ENCODE data around the gene NLK. TPM values are rescaled to one million over a fixed set of nuclear protein-coding genes. Genes with fewer than 3 reads are reported as not detected.
"Not testable (repeated sequence)": the region's sequence is repeated elsewhere in the genome, so short reads cannot be mapped to it uniquely, and the experiment has no call there.

NLK gene
- total RNA-seq, 1 experiment from 2014 or later = 40.3 TPM

DNA sequence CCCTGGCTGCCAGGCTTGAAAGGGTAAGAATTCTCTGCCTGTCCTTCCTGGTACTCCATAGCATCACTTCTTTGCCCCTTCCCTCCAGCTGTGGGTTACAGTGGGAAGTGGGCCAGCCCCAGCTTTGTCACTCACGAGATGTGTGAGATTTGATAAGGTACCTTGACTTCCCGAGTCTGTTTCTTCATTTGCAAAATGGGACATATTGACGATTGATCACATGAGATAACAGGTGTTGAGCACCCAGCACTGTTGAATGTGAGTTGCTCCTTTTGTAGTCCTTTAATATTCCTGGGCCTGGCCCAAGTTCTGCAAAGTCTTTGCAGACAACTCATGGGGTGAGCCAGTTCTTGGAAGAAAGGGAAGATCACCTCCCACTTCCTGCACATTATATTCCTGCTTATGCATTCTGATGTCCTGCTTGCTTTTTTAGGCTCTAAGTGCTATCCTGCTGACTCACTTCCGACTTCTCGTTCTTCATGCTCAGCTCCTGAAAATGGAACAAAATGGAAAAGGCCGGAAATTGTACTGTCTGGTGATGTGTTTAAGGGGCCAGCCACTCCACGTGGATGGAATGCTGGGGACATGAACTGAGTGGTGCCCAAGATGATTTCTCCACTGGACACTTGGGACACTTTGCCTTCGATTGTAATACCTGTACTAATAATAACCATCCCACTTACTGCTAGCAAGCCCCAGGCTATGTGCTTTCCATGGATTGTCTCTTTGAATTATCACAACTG, 8.3 kb upstream of the NLK start:
- Mint-ChIP-seq H3K36me3 (no peaks in the 10 kb centered on the region), H3K27me3 (ENCODE audit: low read depth) (no peaks in the 10 kb centered on the region; the same call in 1 of the 2 replicates), H3K27ac (no peak overlapping the region), H3K4me1 (peaks cover 12% of the 10 kb centered on the region), H3K9me3 (peaks cover 6% of the 10 kb centered on the region), H3K4me3 (no peak overlapping the region)
- TF ChIP-seq ZNF121 (CRISPR knock-in tag; IDR thresholded peaks at IDR 0.05) (no peak), ZNF232 (CRISPR knock-in tag; IDR thresholded peaks at IDR 0.05) (no peak), SP1 (CRISPR knock-in tag; conservative IDR thresholded peaks at IDR 0.05) (no peak), RORB (CRISPR knock-in tag; IDR thresholded peaks at IDR 0.05) (no peak), ZNF263 (CRISPR knock-in tag; IDR thresholded peaks at IDR 0.05; ENCODE audit: low read depth) (no peak)
- DNase-seq (ENCODE audit: low spot score) (no peak), ATAC-seq (no peak)
- POLR2A ChIA-PET = interaction anchor here (0.6 kb wide), 1 partner anchor 23 kb away, joined by 3 read pairs; no protein-coding TSS in a partner anchor
- CTCF ChIA-PET = no interaction called here

DNA sequence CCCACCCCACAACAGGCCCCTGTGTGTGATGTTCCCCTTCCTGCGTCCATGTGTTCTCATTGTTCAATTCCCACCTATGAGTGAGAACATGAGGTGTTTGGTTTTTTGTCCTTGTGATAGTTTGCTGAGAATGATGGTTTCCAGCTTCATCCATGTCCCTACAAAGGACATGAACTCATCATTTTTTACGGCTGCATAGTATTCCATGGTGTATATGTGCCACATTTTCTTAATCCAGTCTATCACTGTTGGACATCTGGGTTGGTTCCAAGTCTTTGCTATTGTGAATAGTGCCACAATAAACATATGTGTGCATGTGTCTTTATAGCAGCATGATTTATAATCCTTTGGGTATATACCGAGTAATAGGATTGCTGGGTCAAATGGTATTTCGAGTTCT, 7.0 kb upstream of the NLK start:
- peaks cover 12% of the 10 kb centered on the region for H3K4me1 Mint-ChIP-seq
- DNase-seq (ENCODE audit: low spot score); CTCF ChIA-PET; POLR2A ChIA-PET; H3K27ac Mint-ChIP-seq; H3K27me3 Mint-ChIP-seq (ENCODE audit: low read depth); H3K36me3 Mint-ChIP-seq; ATAC-seq; H3K4me3 Mint-ChIP-seq; H3K9me3 Mint-ChIP-seq: not testable (repeated sequence)

DNA sequence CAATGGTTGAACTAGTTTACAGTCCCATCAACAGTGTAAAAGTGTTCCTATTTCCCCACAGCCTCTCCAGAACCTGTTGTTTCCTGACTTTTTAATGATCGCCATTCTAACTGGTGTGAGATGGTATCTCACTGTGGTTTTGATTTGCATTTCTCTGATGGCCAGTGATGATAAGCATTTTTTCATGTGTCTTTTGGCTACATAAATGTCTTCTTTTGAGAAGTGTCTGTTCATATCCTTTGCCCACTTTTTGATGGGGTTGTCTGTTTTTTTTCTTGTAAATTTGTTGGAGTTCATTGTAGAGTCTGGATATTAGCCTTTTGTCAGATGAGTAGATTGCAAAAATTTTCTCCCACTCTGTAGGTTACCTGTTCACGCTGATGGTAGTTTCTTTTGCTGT, 6.6 kb upstream of the NLK start:
- CTCF ChIA-PET; H3K9me3 Mint-ChIP-seq; H3K36me3 Mint-ChIP-seq; ATAC-seq; DNase-seq (ENCODE audit: low spot score); H3K4me3 Mint-ChIP-seq; H3K27me3 Mint-ChIP-seq (ENCODE audit: low read depth); H3K27ac Mint-ChIP-seq; POLR2A ChIA-PET: not testable (repeated sequence)
- H3K4me1 Mint-ChIP-seq = peaks cover 12% of the 10 kb centered on the region

DNA sequence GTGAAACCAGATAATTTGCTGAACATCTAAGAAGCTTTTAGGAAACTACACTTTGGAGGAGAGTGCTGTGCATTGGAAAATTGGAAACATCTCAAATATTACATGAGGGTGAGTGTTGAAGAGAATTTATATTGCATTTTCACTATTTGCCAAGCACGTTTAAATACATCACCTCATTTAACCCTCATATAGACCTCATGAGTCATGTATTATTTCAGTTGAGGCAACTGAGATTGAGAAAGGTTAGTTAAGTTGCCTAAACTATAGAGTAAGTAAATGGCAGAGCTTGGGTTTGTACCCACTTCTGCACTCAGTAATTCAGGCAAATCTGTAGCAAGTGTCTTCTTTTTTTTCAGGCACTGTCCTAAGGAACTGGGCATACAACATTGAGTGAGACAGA, 3.7 kb upstream of the NLK start:
- POLR2A ChIA-PET = no interaction called here
- H3K4me3 Mint-ChIP-seq = no peak overlapping the region
- H3K4me1 Mint-ChIP-seq = peaks cover 24% of the 10 kb centered on the region
- CTCF ChIA-PET = interaction anchor here (1.0 kb wide), 1 partner anchor 10 kb away, joined by 4 read pairs; no protein-coding TSS in a partner anchor
- H3K27me3 Mint-ChIP-seq (ENCODE audit: low read depth) = no peaks in the 10 kb centered on the region; the same call in 1 of the 2 replicates
- no peak for ATAC-seq
- no peak for DNase-seq (ENCODE audit: low spot score)
- peaks cover 5% of the 10 kb centered on the region; the same call in 1 of the 2 replicates for H3K36me3 Mint-ChIP-seq
- no peak overlapping the region for H3K27ac Mint-ChIP-seq
- H3K9me3 Mint-ChIP-seq = peaks cover 9% of the 10 kb centered on the region
- TF ChIP-seq ZBTB43 (CRISPR knock-in tag; IDR thresholded peaks at IDR 0.05) (no peak), ZNF425 (CRISPR knock-in tag; conservative IDR thresholded peaks at IDR 0.05) (no peak), NFE2L1 (CRISPR knock-in tag; IDR thresholded peaks at IDR 0.05) (no peak), CREM (CRISPR knock-in tag; IDR thresholded peaks at IDR 0.05) (no peak), SOX15 (CRISPR knock-in tag; IDR thresholded peaks at IDR 0.05) (no peak), PREB (CRISPR knock-in tag; IDR thresholded peaks at IDR 0.05; ENCODE audit: borderline replicate concordance) (no peak), USF2 (CRISPR knock-in tag; IDR thresholded peaks at IDR 0.05) (no peak), EMX1 (CRISPR knock-in tag; IDR thresholded peaks at IDR 0.05) (no peak), ATF1 (CRISPR knock-in tag; IDR thresholded peaks at IDR 0.05) (no peak), HMGA2 (CRISPR knock-in tag; IDR thresholded peaks at IDR 0.05) (no peak)
- TF ChIP-seq, protein P1, sequence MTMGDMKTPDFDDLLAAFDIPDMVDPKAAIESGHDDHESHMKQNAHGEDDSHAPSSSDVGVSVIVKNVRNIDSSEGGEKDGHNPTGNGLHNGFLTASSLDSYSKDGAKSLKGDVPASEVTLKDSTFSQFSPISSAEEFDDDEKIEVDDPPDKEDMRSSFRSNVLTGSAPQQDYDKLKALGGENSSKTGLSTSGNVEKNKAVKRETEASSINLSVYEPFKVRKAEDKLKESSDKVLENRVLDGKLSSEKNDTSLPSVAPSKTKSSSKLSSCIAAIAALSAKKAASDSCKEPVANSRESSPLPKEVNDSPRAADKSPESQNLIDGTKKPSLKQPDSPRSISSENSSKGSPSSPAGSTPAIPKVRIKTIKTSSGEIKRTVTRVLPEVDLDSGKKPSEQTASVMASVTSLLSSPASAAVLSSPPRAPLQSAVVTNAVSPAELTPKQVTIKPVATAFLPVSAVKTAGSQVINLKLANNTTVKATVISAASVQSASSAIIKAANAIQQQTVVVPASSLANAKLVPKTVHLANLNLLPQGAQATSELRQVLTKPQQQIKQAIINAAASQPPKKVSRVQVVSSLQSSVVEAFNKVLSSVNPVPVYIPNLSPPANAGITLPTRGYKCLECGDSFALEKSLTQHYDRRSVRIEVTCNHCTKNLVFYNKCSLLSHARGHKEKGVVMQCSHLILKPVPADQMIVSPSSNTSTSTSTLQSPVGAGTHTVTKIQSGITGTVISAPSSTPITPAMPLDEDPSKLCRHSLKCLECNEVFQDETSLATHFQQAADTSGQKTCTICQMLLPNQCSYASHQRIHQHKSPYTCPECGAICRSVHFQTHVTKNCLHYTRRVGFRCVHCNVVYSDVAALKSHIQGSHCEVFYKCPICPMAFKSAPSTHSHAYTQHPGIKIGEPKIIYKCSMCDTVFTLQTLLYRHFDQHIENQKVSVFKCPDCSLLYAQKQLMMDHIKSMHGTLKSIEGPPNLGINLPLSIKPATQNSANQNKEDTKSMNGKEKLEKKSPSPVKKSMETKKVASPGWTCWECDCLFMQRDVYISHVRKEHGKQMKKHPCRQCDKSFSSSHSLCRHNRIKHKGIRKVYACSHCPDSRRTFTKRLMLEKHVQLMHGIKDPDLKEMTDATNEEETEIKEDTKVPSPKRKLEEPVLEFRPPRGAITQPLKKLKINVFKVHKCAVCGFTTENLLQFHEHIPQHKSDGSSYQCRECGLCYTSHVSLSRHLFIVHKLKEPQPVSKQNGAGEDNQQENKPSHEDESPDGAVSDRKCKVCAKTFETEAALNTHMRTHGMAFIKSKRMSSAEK (CRISPR knock-in tag; IDR thresholded peaks at IDR 0.05; ENCODE audit: borderline replicate concordance) = no peak
